Heart left ventricle (tissue), 13 donors: ENCODE results near the gene GAB2.

Source experiments
- CTCF ChIP-seq, 12 donors: fragments of 200-600 bp; sonication (generic) in 4 of 12; IDR thresholded peaks; one replicate each; pipeline versions ENCODE4 v1.5.0 to v1.8.0; 2018 to 2022; ENCODE audit warnings: antibody characterized with exemption in 12 of 12, mild to moderate bottlenecking in 5 of 12
- POLR2A ChIP-seq, 2 donors: fragments of 450-650 bp; IDR thresholded peaks; one replicate each; pipeline ENCODE4 v1.6.1; 2017; ENCODE audit warnings: antibody characterized with exemption in 2 of 2, mild to moderate bottlenecking in 2 of 2, moderate library complexity in 2 of 2
- donor health status: ischemic (EF 13 %, LVEDD 7.1; RV severe dilation, severe dysfunction).
- donor health status: DM: no; HTN: yes; CAD: no.
- donor health status: DM: no; HTN: no; CAD: no.
- donor health status: ischemic (EF 25% LVEDD 6.9; RV normal size, moderate dysfunction).
- donor health status: ischemic (EF 25% LVEDD 5.7; RV mildly dilated, moderate dysfunction).
- donor health status: ischemic (EF 35%, LVEDD 5.7; RV mildly dilated, moderate dysfunction).
- donor health status: nonischemic (EF 11% LVEDD 7.7; RV severe dilation, severe dysfunction).
- donor health status: DM: yes; HTN: yes; CAD: no.
- donor health status: PGD.
- donor health status: ischemic (EF 29% LVEDD 5.4; RV normal size, mild dysfunction).
- donor health status: nonischemic (EF 23%, LVEDD 6.1; RV moderate dilation, normal function).

DNA sequence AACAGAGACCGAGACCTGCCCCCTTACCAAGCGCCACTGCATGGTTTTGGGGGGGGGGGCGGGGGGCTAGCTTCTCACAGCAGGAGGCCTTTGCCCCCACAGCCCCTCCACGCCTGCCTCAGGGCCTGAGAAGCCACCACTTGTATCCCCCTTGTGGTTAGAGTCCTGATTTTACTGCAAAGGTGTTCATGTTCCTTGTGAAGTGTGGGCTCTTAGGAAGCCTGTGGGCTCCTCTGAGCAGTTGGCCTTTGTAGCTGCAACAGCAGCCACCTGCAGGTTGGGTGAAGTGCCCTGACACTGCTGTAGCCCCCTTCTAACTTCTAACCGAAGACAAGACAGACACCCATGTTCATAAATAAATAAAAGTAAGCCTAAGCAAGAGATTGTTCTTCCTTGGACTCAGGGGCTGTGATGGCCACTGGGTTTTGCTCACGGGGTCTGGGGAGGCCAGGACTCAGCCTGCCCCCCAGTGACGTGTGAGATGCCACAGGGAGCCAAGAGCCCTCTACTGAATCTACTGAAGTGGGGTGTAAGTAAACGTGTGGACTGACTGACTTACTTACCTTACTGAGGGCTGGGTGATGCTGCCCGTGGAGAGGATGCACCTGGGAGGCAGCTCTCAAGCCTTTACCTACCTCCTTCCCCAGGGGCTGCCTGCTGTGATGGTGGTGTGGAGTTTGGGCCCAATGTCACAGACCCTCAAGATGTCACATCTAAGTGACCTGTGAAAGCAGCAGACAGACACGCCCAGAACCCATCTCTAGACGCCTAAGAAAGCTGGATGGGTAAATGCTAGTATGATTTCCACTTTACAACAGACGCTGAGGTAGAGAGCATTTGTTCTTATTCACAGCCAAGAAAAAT, 203.1 kb downstream of the GAB2 start:
- TF ChIP-seq POLR2A (IDR thresholded peaks at IDR 0.05) (no peak), CTCF (IDR thresholded peaks at IDR 0.05) (no peak)
